CD4-positive, alpha-beta T cell treated with Interleukin-15 for 1 hour (primary cell): ENCODE measurements around the gene CD2BP2.
"Not testable (repeated sequence)": the region's sequence is repeated elsewhere in the genome, so short reads cannot be mapped to it uniquely, and the experiment has no call there.

Experiments used
- DNase-seq: peaks from one replicate; pipeline ENCODE4 v3.0.0-alpha.2; 2020

Gene CD2BP2

GRCh38 chr16:30358990-30359870 is 4.1 kb upstream of the CD2BP2 start:
- DNase-seq, result no peak

- DNase-seq, result no peak
These were observed 3.4 kb upstream of the CD2BP2 start for GRCh38 chr16:30358577-30358936.

- DNase-seq, result no peak
These were observed 2.8 kb upstream of the CD2BP2 start for GRCh38 chr16:30357715-30358576.

- no peak for DNase-seq
These were observed 2.1 kb upstream of the CD2BP2 start for GRCh38 chr16:30357085-30357714.

- no peak for DNase-seq
These were observed 1.4 kb upstream of the CD2BP2 start for GRCh38 chr16:30356401-30357084.

GRCh38 chr16:30355954-30356308 is 823 bp upstream of the CD2BP2 start:
- DNase-seq, result no peak

GRCh38 chr16:30354423-30355143 is 525 bp downstream of the CD2BP2 start:
- DNase-seq, result no peak

- no peak for DNase-seq
These were observed 1.5 kb downstream of the CD2BP2 start for GRCh38 chr16:30353438-30354129.

GRCh38 chr16:30352488-30353401 is 2.4 kb downstream of the CD2BP2 start:
- DNase-seq, result no peak

- DNase-seq, result no peak
These were observed 3.3 kb downstream of the CD2BP2 start for GRCh38 chr16:30351586-30352419.

GRCh38 chr16:30351001-30351441 is 4.1 kb downstream of the CD2BP2 start:
- no peak for DNase-seq

- DNase-seq, result no peak
These were observed 4.8 kb downstream of the CD2BP2 start for GRCh38 chr16:30350134-30350871.

GRCh38 chr16:30349675-30350074 is 5.4 kb downstream of the CD2BP2 start:
- no peak for DNase-seq

GRCh38 chr16:30348929-30349328 is 6.2 kb downstream of the CD2BP2 start:
- no peak for DNase-seq

GRCh38 chr16:30348113-30348512 is 7.0 kb downstream of the CD2BP2 start:
- no peak for DNase-seq

GRCh38 chr16:30346286-30346685 is 8.8 kb downstream of the CD2BP2 start:
- no peak for DNase-seq

GRCh38 chr16:30343491-30343820 is 11.7 kb downstream of the CD2BP2 start:
- not testable (repeated sequence) for DNase-seq

GRCh38 chr16:30342751-30343490 is 12.2 kb downstream of the CD2BP2 start:
- no peak for DNase-seq
